ENCODE measurements around the gene SLC30A5.

GRCh38 chr5:69050214-69050613 is 43.6 kb upstream of the SLC30A5 start:
- TF ChIP-seq, protein P1, sequence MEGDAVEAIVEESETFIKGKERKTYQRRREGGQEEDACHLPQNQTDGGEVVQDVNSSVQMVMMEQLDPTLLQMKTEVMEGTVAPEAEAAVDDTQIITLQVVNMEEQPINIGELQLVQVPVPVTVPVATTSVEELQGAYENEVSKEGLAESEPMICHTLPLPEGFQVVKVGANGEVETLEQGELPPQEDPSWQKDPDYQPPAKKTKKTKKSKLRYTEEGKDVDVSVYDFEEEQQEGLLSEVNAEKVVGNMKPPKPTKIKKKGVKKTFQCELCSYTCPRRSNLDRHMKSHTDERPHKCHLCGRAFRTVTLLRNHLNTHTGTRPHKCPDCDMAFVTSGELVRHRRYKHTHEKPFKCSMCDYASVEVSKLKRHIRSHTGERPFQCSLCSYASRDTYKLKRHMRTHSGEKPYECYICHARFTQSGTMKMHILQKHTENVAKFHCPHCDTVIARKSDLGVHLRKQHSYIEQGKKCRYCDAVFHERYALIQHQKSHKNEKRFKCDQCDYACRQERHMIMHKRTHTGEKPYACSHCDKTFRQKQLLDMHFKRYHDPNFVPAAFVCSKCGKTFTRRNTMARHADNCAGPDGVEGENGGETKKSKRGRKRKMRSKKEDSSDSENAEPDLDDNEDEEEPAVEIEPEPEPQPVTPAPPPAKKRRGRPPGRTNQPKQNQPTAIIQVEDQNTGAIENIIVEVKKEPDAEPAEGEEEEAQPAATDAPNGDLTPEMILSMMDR (IDR thresholded peaks at IDR 0.05): no peak
- TF ChIP-seq POLR2AphosphoS5 (IDR thresholded peaks at IDR 0.05) (no peak), EP300 (IDR thresholded peaks at IDR 0.05) (no peak)

Measured in esophagus muscularis mucosa (tissue), 4 donors.